GM12878 (cell line): ENCODE results near the gene YWHAG. TPM values are rescaled to one million over a fixed set of nuclear protein-coding genes. Genes with fewer than 3 reads are reported as not detected.

Experiments used
- ATAC-seq: fragments of 200-7000 bp; cut with Tn5 transposase; 3 replicates; pipeline ENCODE4 v1.9.1; 2020; ENCODE audit warnings: mild to moderate bottlenecking, moderate library complexity
- BruUV-seq: library from RNA; stranded (reverse); fragments of 400-500 nt; replicated peaks from 2 replicates; lab custom pipeline; 2021; lab: Mats Ljungman, UMichigan
- CTCF ChIA-PET: fragments of 300-600 bp; sonication (Branson Sonifier 250); formaldehyde crosslinking; extraction: SDS; loops from one replicate; lab custom pipeline; 2021; ENCODE audit warnings: inconsistent platforms; lab: Yijun Ruan, JAX
- POLR2A ChIA-PET: fragments of 350-600 bp; formaldehyde crosslinking; extraction: SDS; loops from one replicate; lab custom pipeline; 2021; ENCODE audit warnings: inconsistent platforms; lab: Charles Lee
- RAD21 ChIA-PET: fragments of 300-600 bp; sonication (Branson Sonifier 250); formaldehyde crosslinking; loops from one replicate; lab custom pipeline; 2023; ENCODE audit warnings: antibody characterized with exemption; ENCODE audit not compliant: unreplicated experiment; lab: Charles Lee
- SMC1A ChIA-PET: fragments of 300-600 bp; sonication (Branson Sonifier 250); formaldehyde crosslinking; loops from one replicate; lab custom pipeline; 2023; ENCODE audit not compliant: unreplicated experiment, uncharacterized antibody; lab: Charles Lee
- DNase-seq: peaks from one replicate; pipeline ENCODE4 v3.0.0-alpha.2; 2011; ENCODE audit warnings: low read depth, low spot score
- FAIRE-seq: peaks from 3 replicates; lab custom pipeline; 2011; peaks lifted over from hg19 to GRCh38; lab: Jason Lieb, UNC
- H2AFZ ChIP-seq: 2 replicates; pipeline ENCODE4 v1.6.0; 2011; ENCODE audit warnings: low read depth, low read length, control low read depth; ENCODE audit not compliant: control insufficient read depth
- H3K27ac ChIP-seq: 2 replicates; pipeline ENCODE4 v1.5.1; 2011; ENCODE audit warnings: control low read depth; ENCODE audit not compliant: control insufficient read depth, insufficient read depth
- H3K27me3 ChIP-seq, 2 experiments: replicated peaks in 1 of 2; 2 replicates each; pipeline versions ENCODE4 v1.6.0 to v1.6.1; 2011; ENCODE audit warnings: low read length in 1 of 2; ENCODE audit not compliant: control insufficient read depth in 2 of 2, insufficient read depth in 2 of 2
- H3K36me3 ChIP-seq, 2 experiments: 2 replicates each; pipeline ENCODE4 v1.5.1; 2011; ENCODE audit warnings: low read length in 1 of 2; ENCODE audit not compliant: control insufficient read depth in 2 of 2, insufficient read depth in 2 of 2
- H3K4me1 ChIP-seq: 2 replicates; pipeline ENCODE4 v1.6.1; 2011; ENCODE audit warnings: mild to moderate bottlenecking, low read length, moderate library complexity, mixed read lengths; ENCODE audit not compliant: control insufficient read depth, insufficient read depth
- H3K4me2 ChIP-seq: 2 replicates; pipeline ENCODE4 v1.6.0; 2011; ENCODE audit warnings: control low read depth; ENCODE audit not compliant: control insufficient read depth, insufficient read depth
- H3K4me3 ChIP-seq: fragments of 200-600 bp; sonication (generic); 2 replicates; pipeline ENCODE4 v1.5.1; 2016
- H3K79me2 ChIP-seq: 2 replicates; pipeline ENCODE4 v1.6.0; 2011; ENCODE audit warnings: low read length; ENCODE audit not compliant: control insufficient read depth, insufficient read depth
- H3K9ac ChIP-seq: 2 replicates; pipeline ENCODE4 v1.8.0; 2011; ENCODE audit warnings: low read length, control low read depth, mixed read lengths; ENCODE audit not compliant: control insufficient read depth, insufficient read depth
- H3K9me3 ChIP-seq: replicated peaks from 3 replicates; pipeline ENCODE4 v1.5.1; 2011; ENCODE audit warnings: mild to moderate bottlenecking, low read length; ENCODE audit not compliant: control insufficient read depth, insufficient read depth
- H4K20me1 ChIP-seq: 2 replicates; pipeline ENCODE4 v1.6.0; 2011; ENCODE audit not compliant: control insufficient read depth, insufficient read depth
- BCLAF1 ChIP-seq: fragments of 450-650 bp; IDR thresholded peaks from 2 replicates; pipeline ENCODE4 v1.6.1; 2017; ENCODE audit warnings: antibody characterized with exemption, mild to moderate bottlenecking, moderate library complexity
- ESRRA ChIP-seq: IDR thresholded peaks from 2 replicates; pipeline ENCODE4 v1.6.1; 2012; ENCODE audit warnings: mild to moderate bottlenecking, low read length, improper control_type of control experiment
- IRF3 ChIP-seq: fragments of 450-650 bp; IDR thresholded peaks from 2 replicates; pipeline ENCODE4 v1.6.1; 2014; ENCODE audit warnings: mild to moderate bottlenecking
- LARP7 ChIP-seq: fragments of 450-650 bp; IDR thresholded peaks from 2 replicates; pipeline ENCODE4 v1.6.1; 2017; ENCODE audit warnings: mild to moderate bottlenecking
- MAX ChIP-seq: IDR thresholded peaks from 2 replicates; pipeline ENCODE4 v1.6.1; 2012; ENCODE audit warnings: low read depth, low read length, improper control_type of control experiment
- MTA3 ChIP-seq: IDR thresholded peaks from 2 replicates; pipeline ENCODE4 v1.6.1; 2012; ENCODE audit warnings: low read length, inconsistent platforms, borderline replicate concordance
- MXI1 ChIP-seq: fragments of 150-350 bp; IDR thresholded peaks from 2 replicates; pipeline ENCODE4 v1.6.1; 2011; ENCODE audit warnings: low read depth, mild to moderate bottlenecking, inconsistent platforms, low read length, improper control_type of control experiment
- MYB ChIP-seq: fragments of 150-350 bp; IDR thresholded peaks from 2 replicates; pipeline ENCODE4 v1.6.1; 2014; ENCODE audit warnings: mild to moderate bottlenecking, low read depth, low read length, borderline replicate concordance
- NRF1 ChIP-seq: conservative IDR thresholded peaks from 2 replicates; pipeline ENCODE4 v1.6.1; 2011; ENCODE audit warnings: mild to moderate bottlenecking, low read depth, low read length, improper control_type of control experiment
- POLR2A ChIP-seq: IDR thresholded peaks from 2 replicates; pipeline ENCODE4 v1.6.1; 2011; ENCODE audit warnings: low read depth, mild to moderate bottlenecking, low read length
- SMARCA5 ChIP-seq: fragments of 450-650 bp; IDR thresholded peaks from 2 replicates; pipeline ENCODE4 v1.6.1; 2017; ENCODE audit warnings: mild to moderate bottlenecking
- TBL1XR1 ChIP-seq: IDR thresholded peaks from 2 replicates; pipeline ENCODE4 v1.6.1; 2012; ENCODE audit warnings: low read depth, low read length, improper control_type of control experiment
- ZBTB40 ChIP-seq: fragments of 450-650 bp; IDR thresholded peaks from 2 replicates; pipeline ENCODE4 v1.6.1; 2016; ENCODE audit warnings: mild to moderate bottlenecking, moderate library complexity, borderline replicate concordance
- ZZZ3 ChIP-seq: IDR thresholded peaks from 2 replicates; pipeline ENCODE4 v1.6.1; 2011; ENCODE audit warnings: low read depth; ENCODE audit not compliant: control insufficient read depth, insufficient read length
- WGBS: methylation state at CpG from one replicate; pipeline ENCODE4 v1.1.6; 2016; ENCODE audit warnings: low lambda C conversion rate; ENCODE audit not compliant: insufficient replicate concordance, insufficient coverage; ENCODE audit errors: missing lambda C conversion rate; 5-methylcytosine and 5-hydroxymethylcytosine counted together
- in situ Hi-C: fragments of 300-500 bp; cut with MboI; formaldehyde crosslinking; loops from 9 replicates; pipeline ENCODE4 v1.14.3; 2018; ENCODE audit warnings: mixed read lengths
- intact Hi-C: fragments of 100-400 bp; cut with micrococcal nuclease; formaldehyde crosslinking; loops from one replicate; pipeline ENCODE4 v1.14.2; 2022; ENCODE audit not compliant: unreplicated experiment
- polyA plus RNA-seq, 11 experiments: library from polyadenylated mRNA; depleted of rRNA in 4 of 11; unstranded in 6 of 11; stranded (reverse) in 5 of 11; fragments of >200 nt; fragmentation: Nextera tagmentation in 4 of 11; fragmentation: Illumina TruSeq in 1 of 11; extraction: Ambion mirVana in 4 of 11; extraction: Trizol in 1 of 11; gene quantifications; 1 replicate in 1 of 11; 2 replicates in 10 of 11; pipeline versions ENCODE4 v1.2.1 to v1.2.3, GENCODE V29; 2011 to 2016; ENCODE audit warnings: inconsistent platforms in 2 of 11, missing spikeins in 2 of 11, low read depth in 1 of 11
- total RNA-seq, 4 experiments: library from RNA; depleted of rRNA in 3 of 4; stranded (reverse); fragments of >200 nt in 3 of 4; fragmentation: Illumina TruSeq in 1 of 4; extraction: Trizol in 1 of 4; gene quantifications; 2 replicates each; pipeline versions ENCODE4 v1.2.1 to v1.2.3, GENCODE V29; 2013 to 2021

Gene YWHAG
- total and polyA plus RNA-seq, 10 of the 15 experiments (the other 5 are each of a cell fraction or from before 2014, with no cell fraction given), result 20.2 to 157 (median 41.3) TPM

- Histone ChIP-seq H3K4me2 (peak overlapping the region; percentile 91), H3K9ac (peak overlapping the region; percentile 28; the same call in 1 of the 2 replicates), H4K20me1 (no peaks in the 10 kb centered on the region), H3K27ac (no peak overlapping the region), H3K27me3 (no peaks in the 10 kb centered on the region; a peak in 1 of 4 replicates), H3K79me2 (no peaks in the 10 kb centered on the region), H3K4me3 (peak overlapping the region; percentile 62; the same call in 1 of the 2 replicates), H3K4me1 (peaks cover 12% of the 10 kb centered on the region), H3K9me3 (no peaks in the 10 kb centered on the region), H3K36me3 (no peaks in the 10 kb centered on the region), H2AFZ (peak overlapping the region; percentile 97)
- intact Hi-C loops (no loop called here), in situ Hi-C loops (no loop called here)
- CTCF ChIA-PET, result no interaction called here
- SMC1A ChIA-PET, result interaction anchor here (0.5 kb wide), 1 partner anchor 37 kb away, joined by 3 read pairs; no protein-coding TSS in a partner anchor
- RAD21 ChIA-PET, result no interaction called here
- WGBS, result 28% methylated on average over 38 of the region's 45 CpGs
- no peak for FAIRE-seq
- peak; percentile 19 for DNase-seq
- POLR2A ChIA-PET, result interaction anchor here (1.8 kb wide), 1 partner anchor 40 kb away, joined by 6 read pairs; no protein-coding TSS in a partner anchor
- ATAC-seq, result peak; percentile 67
- no TSS peak for BruUV-seq
- TF ChIP-seq IRF3 (no peak), ZBTB40 (no peak), LARP7 (peak; percentile 37; the same call in 1 of the 2 replicates), MXI1 (no peak), MTA3 (no peak), ESRRA (no peak), MYB (no peak), SMARCA5 (0 out of 2 replicates have a peak, but pooled peaks have one; percentile 27), TBL1XR1 (no peak), ZZZ3 (no peak), NRF1 (peak; percentile 47), POLR2A (peak; percentile 70), BCLAF1 (no peak), MAX (peak; percentile 18; the same call in 1 of the 2 replicates)
These were observed 38.8 kb upstream of the YWHAG start for GRCh38 chr7:76397409-76398183.
